Parathyroid adenoma (tissue), 2 donors: ENCODE data around the gene STON2.

ENCODE experiments used
- H2AFZ ChIP-seq: fragments of 300-600 bp; sonication (generic); one replicate; pipeline ENCODE4 v1.7.0; 2017; ENCODE audit warnings: antibody characterized with exemption, mild to moderate bottlenecking
- H3K27ac ChIP-seq: fragments of 300-600 bp; sonication (generic); one replicate; pipeline ENCODE4 v1.7.0; 2017
- H3K27me3 ChIP-seq: fragments of 300-600 bp; sonication (generic); one replicate; pipeline ENCODE4 v1.7.0; 2017; ENCODE audit warnings: low read length; ENCODE audit not compliant: control insufficient read depth, insufficient read depth
- H3K36me3 ChIP-seq: fragments of 300-600 bp; sonication (generic); one replicate; pipeline ENCODE4 v1.7.0; 2017; ENCODE audit warnings: low read length; ENCODE audit not compliant: control insufficient read depth, insufficient read depth
- H3K4me1 ChIP-seq: fragments of 300-600 bp; sonication (generic); one replicate; pipeline ENCODE4 v1.7.0; 2017; ENCODE audit warnings: control low read depth
- H3K4me2 ChIP-seq: fragments of 300-600 bp; sonication (generic); one replicate; pipeline ENCODE4 v1.7.0; 2017; ENCODE audit warnings: low read length
- H3K4me3 ChIP-seq: fragments of 300-600 bp; sonication (generic); one replicate; pipeline ENCODE4 v1.7.0; 2017; ENCODE audit warnings: low read depth, low read length
- H3K79me2 ChIP-seq: fragments of 300-600 bp; sonication (generic); one replicate; pipeline ENCODE4 v1.7.0; 2017; ENCODE audit warnings: control low read depth
- H3K9ac ChIP-seq: fragments of 300-600 bp; sonication (generic); one replicate; pipeline ENCODE4 v1.7.0; 2017; ENCODE audit warnings: mild to moderate bottlenecking
- H3K9me3 ChIP-seq: fragments of 300-600 bp; sonication (generic); one replicate; pipeline ENCODE4 v1.7.0; 2017; ENCODE audit warnings: low read length; ENCODE audit not compliant: control insufficient read depth
- TF ChIP-seq, protein P1 (sequence below): fragments of 300-600 bp; sonication (generic); IDR thresholded peaks from one replicate; pipeline ENCODE4 v1.7.0; 2017; ENCODE audit warnings: antibody characterized with exemption, mild to moderate bottlenecking
- donor health status: primary hyperparathyroidism.

Gene STON2

DNA sequence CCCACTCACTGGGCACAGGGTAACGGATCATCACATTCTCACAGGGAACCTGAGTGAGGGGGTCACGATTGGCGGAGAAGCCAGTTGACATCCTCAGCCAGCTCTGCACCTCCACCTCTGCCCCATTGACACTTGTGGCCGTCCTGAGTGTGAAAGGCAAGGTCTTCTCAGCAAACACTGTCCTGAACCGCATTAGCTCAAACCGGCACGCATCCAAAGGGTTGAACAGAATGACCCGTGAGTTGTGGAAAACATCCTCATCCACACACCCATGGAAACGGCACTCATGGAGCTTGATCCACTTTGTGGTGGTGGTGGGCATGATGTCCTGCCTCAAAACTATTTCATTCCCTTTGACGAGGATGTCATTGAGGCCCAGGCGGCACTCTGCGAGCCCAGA is 123.0 kb downstream of the STON2 start:
- H3K27ac ChIP-seq: no peak overlapping the region

GRCh38 chr14:81276073-81277069 is 123.8 kb downstream of the STON2 start:
- no peaks in the 10 kb centered on the region for H3K4me1 ChIP-seq

More for the DNA sequence above, 123.0 kb downstream of the STON2 start:
- TF ChIP-seq, protein P1, sequence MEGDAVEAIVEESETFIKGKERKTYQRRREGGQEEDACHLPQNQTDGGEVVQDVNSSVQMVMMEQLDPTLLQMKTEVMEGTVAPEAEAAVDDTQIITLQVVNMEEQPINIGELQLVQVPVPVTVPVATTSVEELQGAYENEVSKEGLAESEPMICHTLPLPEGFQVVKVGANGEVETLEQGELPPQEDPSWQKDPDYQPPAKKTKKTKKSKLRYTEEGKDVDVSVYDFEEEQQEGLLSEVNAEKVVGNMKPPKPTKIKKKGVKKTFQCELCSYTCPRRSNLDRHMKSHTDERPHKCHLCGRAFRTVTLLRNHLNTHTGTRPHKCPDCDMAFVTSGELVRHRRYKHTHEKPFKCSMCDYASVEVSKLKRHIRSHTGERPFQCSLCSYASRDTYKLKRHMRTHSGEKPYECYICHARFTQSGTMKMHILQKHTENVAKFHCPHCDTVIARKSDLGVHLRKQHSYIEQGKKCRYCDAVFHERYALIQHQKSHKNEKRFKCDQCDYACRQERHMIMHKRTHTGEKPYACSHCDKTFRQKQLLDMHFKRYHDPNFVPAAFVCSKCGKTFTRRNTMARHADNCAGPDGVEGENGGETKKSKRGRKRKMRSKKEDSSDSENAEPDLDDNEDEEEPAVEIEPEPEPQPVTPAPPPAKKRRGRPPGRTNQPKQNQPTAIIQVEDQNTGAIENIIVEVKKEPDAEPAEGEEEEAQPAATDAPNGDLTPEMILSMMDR: no peak
- H3K4me2 ChIP-seq: no peak overlapping the region
- no peak overlapping the region for H3K4me3 ChIP-seq
- H3K4me1 ChIP-seq: no peaks in the 10 kb centered on the region
- no peaks in the 10 kb centered on the region for H3K9me3 ChIP-seq
- H3K9ac ChIP-seq: no peak overlapping the region
- no peaks in the 10 kb centered on the region for H3K27me3 ChIP-seq
- H2AFZ ChIP-seq: no peak overlapping the region
- H3K79me2 ChIP-seq: no peaks in the 10 kb centered on the region
- H3K36me3 ChIP-seq: no peaks in the 10 kb centered on the region

GRCh38 chr14:81275305-81276072 is 124.6 kb downstream of the STON2 start:
- Histone ChIP-seq H3K27ac (no peak overlapping the region), H3K4me3 (no peak overlapping the region), H3K4me2 (no peak overlapping the region), H3K27me3 (no peaks in the 10 kb centered on the region), H3K79me2 (no peaks in the 10 kb centered on the region), H3K36me3 (no peaks in the 10 kb centered on the region), H3K9ac (no peak overlapping the region), H3K4me1 (no peaks in the 10 kb centered on the region), H2AFZ (no peak overlapping the region), H3K9me3 (no peaks in the 10 kb centered on the region)
- TF ChIP-seq, protein P1: no peak

More at GRCh38 chr14:81276073-81277069, 123.8 kb downstream of the STON2 start:
- Histone ChIP-seq H3K4me3 (no peak overlapping the region), H3K79me2 (no peaks in the 10 kb centered on the region), H3K9ac (no peak overlapping the region), H3K27me3 (no peaks in the 10 kb centered on the region), H3K9me3 (no peaks in the 10 kb centered on the region), H3K36me3 (no peaks in the 10 kb centered on the region), H3K4me2 (no peak overlapping the region), H2AFZ (no peak overlapping the region), H3K27ac (no peak overlapping the region)
- TF ChIP-seq, protein P1: no peak

DNA sequence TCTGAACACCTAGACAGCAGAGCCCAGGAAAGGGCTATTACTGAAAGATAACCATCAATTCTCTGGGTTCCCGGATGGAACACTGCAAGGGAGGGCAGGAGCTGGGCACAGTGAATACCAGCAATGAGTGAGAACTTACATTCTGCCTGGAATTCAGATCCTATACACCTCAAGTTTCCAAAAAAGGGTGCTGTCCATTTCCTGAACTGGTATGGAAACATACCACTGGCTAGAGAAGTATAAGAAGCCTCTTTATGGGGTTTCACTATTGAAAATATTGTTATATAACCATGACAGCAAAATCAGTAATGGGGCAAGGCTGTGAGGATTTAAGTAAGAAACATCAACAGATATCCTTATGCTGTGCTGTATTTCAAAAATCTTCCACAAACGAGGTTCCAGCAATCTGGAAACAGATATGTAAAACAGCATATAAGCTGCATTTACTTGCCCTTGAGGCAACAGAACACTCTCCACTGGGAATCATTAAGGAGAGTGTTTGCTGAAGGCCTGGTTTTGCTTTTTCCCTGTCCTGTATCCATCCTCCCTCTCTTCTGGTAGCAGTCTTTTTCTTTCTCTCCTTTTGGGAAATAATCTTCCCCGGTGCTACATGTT is 126.1 kb downstream of the STON2 start:
- H3K27ac ChIP-seq: no peak overlapping the region
- no peaks in the 10 kb centered on the region for H3K4me1 ChIP-seq
- H3K9ac ChIP-seq: no peak overlapping the region
- H2AFZ ChIP-seq: no peak overlapping the region
- H3K4me3 ChIP-seq: no peak overlapping the region
- H3K9me3 ChIP-seq: no peaks in the 10 kb centered on the region
- no peaks in the 10 kb centered on the region for H3K36me3 ChIP-seq
- TF ChIP-seq, protein P1: no peak
- H3K79me2 ChIP-seq: no peaks in the 10 kb centered on the region
- no peaks in the 10 kb centered on the region for H3K27me3 ChIP-seq
- no peak overlapping the region for H3K4me2 ChIP-seq
